ENCODE results near the gene PPP1R16B. TPM values are rescaled to one million over a fixed set of nuclear protein-coding genes. Genes with fewer than 3 reads are reported as not detected.
"Not testable (repeated sequence)": the region's sequence is repeated elsewhere in the genome, so short reads cannot be mapped to it uniquely, and the experiment has no call there.

PPP1R16B gene
- total and polyA plus RNA-seq, 4 donors: 22.0 to 55.2 (median 37.8) TPM

DNA sequence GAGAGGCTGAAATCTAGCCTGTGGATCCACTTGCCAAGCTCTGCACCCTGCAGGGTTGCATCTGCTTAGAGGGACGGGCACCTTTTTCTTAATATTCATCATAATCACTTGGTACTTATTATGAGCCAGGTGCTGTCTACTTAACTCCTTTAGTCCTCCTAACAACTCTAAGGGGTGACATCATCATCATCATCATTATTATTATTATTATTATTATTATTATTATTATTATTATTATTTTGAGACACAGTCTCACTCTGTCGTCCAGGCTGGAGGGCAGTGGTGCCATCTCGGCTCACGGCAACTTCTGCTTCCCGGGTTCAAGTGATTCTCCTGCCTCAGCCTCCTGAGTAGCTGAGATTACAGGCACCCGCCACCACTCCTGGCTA lies 8.1 kb downstream of the PPP1R16B start:
- peaks cover 18% of the 10 kb centered on the region for H3K4me1 ChIP-seq (ENCODE audit: control insufficient read depth, insufficient read depth, low read length)
- not testable (repeated sequence) for H3K27ac ChIP-seq (ENCODE audit: low read depth, low read length); H3K9me3 ChIP-seq (ENCODE audit: control insufficient read depth, insufficient read depth, low read length); H3K4me3 ChIP-seq (ENCODE audit: low read depth, low read length); H3K27me3 ChIP-seq (ENCODE audit: control insufficient read depth, insufficient read depth, low read length); DNase-seq (ENCODE audit: low read depth in 4 of 6, low spot score in 6 of 6); H3K36me3 ChIP-seq (ENCODE audit: control insufficient read depth, insufficient read depth, low read length)
- no CpG with 5 or more reads among the region's 6 CpGs for WGBS (ENCODE audit: insufficient coverage)

DNA sequence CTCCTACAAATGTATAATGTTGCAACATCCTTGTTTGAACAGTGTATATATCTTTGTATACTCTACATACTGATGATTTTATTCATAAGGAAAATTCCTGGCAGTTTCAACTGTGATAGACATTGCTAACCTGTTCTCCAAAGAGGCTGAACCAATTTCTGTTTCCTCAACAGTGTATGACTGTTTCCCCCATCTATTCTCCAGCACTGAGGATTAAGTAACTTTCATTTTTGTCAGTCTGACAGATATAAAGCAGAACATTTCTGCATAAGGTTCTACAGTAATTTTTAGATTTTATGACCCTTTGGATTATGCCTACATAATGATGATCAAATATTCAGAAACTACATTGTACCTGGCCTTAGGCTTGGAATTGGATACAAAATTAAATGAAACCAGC lies 9.9 kb downstream of the PPP1R16B start:
- Histone ChIP-seq H3K4me1 (ENCODE audit: control insufficient read depth, insufficient read depth, low read length) (peaks cover 3% of the 10 kb centered on the region), H3K27me3 (ENCODE audit: control insufficient read depth, insufficient read depth, low read length) (no peaks in the 10 kb centered on the region), H3K27ac (ENCODE audit: low read depth, low read length) (no peak overlapping the region), H3K9me3 (ENCODE audit: control insufficient read depth, insufficient read depth, low read length) (no peaks in the 10 kb centered on the region), H3K4me3 (ENCODE audit: low read depth, low read length) (no peak overlapping the region), H3K36me3 (ENCODE audit: control insufficient read depth, insufficient read depth, low read length) (no peaks in the 10 kb centered on the region)
- DNase-seq (ENCODE audit: low read depth in 4 of 6, low spot score in 6 of 6): no peak

DNA sequence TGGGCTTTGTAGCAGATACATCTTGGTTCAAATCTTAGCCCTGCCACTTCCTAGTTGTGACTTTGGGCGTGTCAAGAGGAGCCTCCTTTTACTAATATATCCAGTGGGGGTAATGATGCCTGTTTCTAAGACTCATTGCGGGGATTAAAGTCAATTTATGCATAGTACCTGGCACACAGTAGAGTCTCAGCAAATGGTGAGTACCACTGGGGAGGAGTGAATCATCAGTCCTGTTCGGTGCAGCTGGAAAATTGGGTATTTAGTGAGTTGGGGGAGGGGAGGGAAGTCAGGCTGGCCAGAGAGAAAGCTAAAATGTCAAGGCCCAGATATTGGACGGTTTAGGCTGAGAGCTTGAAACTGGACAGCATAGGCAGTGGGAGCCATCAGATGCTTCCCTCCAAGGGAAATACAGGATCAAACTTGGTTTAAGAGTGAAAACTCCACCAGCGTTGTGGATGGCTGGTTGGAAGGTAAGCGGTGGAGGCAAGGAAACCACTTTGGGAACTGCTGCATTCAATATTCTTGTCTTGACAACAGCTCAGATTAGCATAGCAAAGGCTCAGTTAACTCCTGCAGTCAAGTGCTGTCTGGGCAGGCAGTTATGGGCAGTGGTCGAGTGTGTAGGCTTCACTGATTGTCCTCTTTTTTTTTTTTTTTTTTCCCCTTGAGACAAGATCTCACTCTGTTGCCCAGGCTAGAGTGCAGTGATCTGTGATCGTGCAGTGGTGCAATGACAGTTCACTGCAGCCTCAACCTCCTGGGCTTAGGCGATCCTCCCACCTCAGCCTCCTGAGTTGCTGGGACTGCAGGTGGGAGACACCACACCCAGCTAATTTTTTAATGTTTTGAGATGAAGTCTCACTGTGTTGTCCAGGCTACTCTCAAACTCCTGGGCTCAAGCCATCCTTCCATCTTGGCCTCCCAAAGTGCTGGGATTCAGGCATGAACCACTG lies 12.9 kb downstream of the PPP1R16B start:
- H3K4me3 ChIP-seq (ENCODE audit: low read depth, low read length): no peak overlapping the region
- no peaks in the 10 kb centered on the region for H3K36me3 ChIP-seq (ENCODE audit: control insufficient read depth, insufficient read depth, low read length)
- H3K4me1 ChIP-seq (ENCODE audit: control insufficient read depth, insufficient read depth, low read length): peaks cover 3% of the 10 kb centered on the region
- no peaks in the 10 kb centered on the region for H3K27me3 ChIP-seq (ENCODE audit: control insufficient read depth, insufficient read depth, low read length)
- DNase-seq (ENCODE audit: low read depth in 4 of 6, low spot score in 6 of 6): no peak
- WGBS (ENCODE audit: insufficient coverage): 93% methylated on average over 3 of the region's 9 CpGs
- no peak overlapping the region for H3K27ac ChIP-seq (ENCODE audit: low read depth, low read length)
- no peaks in the 10 kb centered on the region for H3K9me3 ChIP-seq (ENCODE audit: control insufficient read depth, insufficient read depth, low read length)

DNA sequence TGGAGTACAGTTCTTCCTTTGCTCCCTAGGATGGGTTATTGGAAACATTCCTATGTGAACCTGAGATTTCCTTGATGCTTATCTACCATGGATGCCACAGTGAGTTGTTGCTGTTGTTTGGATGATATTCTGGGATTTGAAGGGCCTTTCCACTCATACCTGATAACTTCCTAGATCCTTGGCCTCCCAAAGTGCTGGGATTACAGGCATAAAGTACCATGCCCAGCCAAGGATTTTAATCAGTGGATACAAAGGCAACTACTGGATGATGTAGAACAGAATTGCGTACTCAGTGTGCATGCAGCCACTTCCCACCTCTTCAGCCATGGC lies 20.0 kb downstream of the PPP1R16B start:
- Histone ChIP-seq H3K27me3 (ENCODE audit: control insufficient read depth, insufficient read depth, low read length) (no peaks in the 10 kb centered on the region), H3K4me3 (ENCODE audit: low read depth, low read length) (no peak overlapping the region), H3K36me3 (ENCODE audit: control insufficient read depth, insufficient read depth, low read length) (peaks cover 5% of the 10 kb centered on the region), H3K27ac (ENCODE audit: low read depth, low read length) (no peak overlapping the region), H3K4me1 (ENCODE audit: control insufficient read depth, insufficient read depth, low read length) (no peaks in the 10 kb centered on the region), H3K9me3 (ENCODE audit: control insufficient read depth, insufficient read depth, low read length) (no peaks in the 10 kb centered on the region)
- 100% methylated on average over 1 of the region's 1 CpG for WGBS (ENCODE audit: insufficient coverage)
- no peak for DNase-seq (ENCODE audit: low read depth in 4 of 6, low spot score in 6 of 6)

DNA sequence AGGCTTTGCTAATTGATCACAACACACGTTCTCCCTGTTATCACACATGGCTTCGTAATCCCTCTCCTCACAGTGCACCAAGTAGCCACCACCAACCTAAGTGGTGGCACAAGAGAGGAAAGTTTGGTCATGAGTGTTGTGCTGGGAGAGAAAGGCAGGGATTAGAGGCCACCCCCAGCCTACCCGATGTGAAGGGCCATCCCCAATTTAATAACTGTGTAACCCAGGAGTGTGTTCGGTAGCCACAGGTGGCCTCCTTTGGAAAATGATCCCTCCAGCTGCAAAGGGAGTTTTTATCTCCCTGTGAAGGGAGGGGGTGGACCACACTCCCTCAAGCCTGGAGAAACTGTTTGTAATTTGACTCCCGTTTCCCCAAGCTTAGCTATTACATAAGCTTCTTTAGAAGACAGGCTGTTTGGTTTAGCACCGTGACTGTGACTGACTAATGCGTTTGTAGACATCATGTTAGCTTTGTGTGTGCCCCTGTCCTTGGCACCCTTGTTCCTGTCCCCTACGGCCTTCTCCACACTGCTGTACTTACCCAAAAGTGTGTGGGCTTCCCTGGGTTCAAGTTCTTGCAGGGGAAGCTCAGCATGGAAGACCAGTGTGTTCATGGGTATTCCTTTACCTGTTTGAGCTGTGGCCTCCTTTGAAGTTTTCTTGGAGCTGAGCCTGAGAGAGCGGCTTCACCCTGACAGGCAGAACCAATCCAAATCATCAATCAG lies 20.6 kb downstream of the PPP1R16B start:
- Histone ChIP-seq H3K9me3 (ENCODE audit: control insufficient read depth, insufficient read depth, low read length) (no peaks in the 10 kb centered on the region), H3K4me1 (ENCODE audit: control insufficient read depth, insufficient read depth, low read length) (peaks cover 3% of the 10 kb centered on the region), H3K27ac (ENCODE audit: low read depth, low read length) (no peak overlapping the region), H3K27me3 (ENCODE audit: control insufficient read depth, insufficient read depth, low read length) (no peaks in the 10 kb centered on the region), H3K36me3 (ENCODE audit: control insufficient read depth, insufficient read depth, low read length) (peaks cover 7% of the 10 kb centered on the region), H3K4me3 (ENCODE audit: low read depth, low read length) (no peak overlapping the region)
- WGBS (ENCODE audit: insufficient coverage): 18% methylated on average over 4 of the region's 9 CpGs
- no peak for DNase-seq (ENCODE audit: low read depth in 4 of 6, low spot score in 6 of 6)

DNA sequence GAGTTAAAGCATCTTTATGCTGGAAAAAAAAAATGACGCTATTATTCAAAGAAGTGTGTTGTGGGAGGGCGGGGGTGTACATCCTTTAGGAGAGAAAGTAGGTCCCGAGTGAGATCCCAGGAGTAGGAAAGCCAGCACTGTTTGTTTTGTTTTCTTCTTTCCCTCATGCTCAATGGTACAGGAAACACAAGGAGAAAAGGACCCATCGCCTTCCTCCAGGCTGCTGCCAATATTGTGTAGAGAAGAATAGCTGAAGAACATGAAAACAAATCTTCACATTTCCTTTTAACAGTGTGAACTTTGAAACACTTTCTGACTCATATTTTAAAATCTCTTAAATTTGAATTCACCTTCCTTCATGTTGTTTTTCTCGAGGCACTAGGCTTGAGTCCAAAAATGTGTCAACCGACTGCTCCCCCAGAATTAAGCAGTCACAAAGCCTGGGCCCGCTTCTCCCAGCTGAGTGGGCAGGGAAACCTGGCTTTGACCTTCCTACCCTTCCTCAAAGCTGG lies 22.3 kb downstream of the PPP1R16B start:
- no peak for DNase-seq (ENCODE audit: low read depth in 4 of 6, low spot score in 6 of 6)
- H3K9me3 ChIP-seq (ENCODE audit: control insufficient read depth, insufficient read depth, low read length): no peaks in the 10 kb centered on the region
- H3K36me3 ChIP-seq (ENCODE audit: control insufficient read depth, insufficient read depth, low read length): peaks cover 9% of the 10 kb centered on the region
- H3K4me3 ChIP-seq (ENCODE audit: low read depth, low read length): no peak overlapping the region
- H3K27ac ChIP-seq (ENCODE audit: low read depth, low read length): no peak overlapping the region
- H3K27me3 ChIP-seq (ENCODE audit: control insufficient read depth, insufficient read depth, low read length): no peaks in the 10 kb centered on the region
- H3K4me1 ChIP-seq (ENCODE audit: control insufficient read depth, insufficient read depth, low read length): peaks cover 5% of the 10 kb centered on the region
- WGBS (ENCODE audit: insufficient coverage): 70% methylated on average over 4 of the region's 7 CpGs

DNA sequence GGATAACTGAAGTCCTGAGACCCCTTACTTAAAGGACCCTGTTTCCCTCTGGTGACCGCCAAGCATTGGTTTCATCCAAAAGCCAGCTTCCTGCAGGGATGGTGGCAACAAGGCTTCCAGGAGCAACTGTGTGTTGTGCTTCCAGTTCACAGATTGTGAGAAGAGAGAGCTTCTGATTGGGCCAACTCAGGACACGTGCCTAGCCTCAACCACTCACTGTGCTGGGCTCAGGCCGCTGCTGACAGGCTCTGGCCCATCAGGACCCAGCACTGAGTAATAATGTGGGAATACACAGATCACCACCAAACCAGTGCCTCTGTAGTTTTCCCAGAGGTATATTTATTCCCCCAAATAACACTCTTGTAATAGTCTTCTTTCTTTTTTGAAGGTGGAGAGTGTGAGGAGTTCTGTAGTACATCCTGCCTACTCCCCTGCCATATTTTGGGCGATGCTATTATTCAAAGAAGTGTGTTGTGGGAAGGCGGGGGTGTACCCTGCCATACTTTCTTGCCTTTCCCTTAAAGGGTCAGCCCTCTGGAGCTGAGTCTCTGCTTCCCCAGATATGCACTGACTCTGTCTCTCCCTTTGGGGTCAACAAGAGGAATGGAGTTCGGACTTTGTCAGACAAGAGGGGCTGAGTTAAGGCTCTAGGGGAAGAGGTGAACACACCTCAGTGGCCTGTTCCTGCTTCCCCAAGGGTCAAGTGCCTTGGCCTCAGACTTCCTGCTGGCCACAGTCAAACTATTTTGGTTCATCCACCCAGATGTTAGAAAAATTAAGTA lies 23.2 kb downstream of the PPP1R16B start:
- peaks cover 9% of the 10 kb centered on the region for H3K36me3 ChIP-seq (ENCODE audit: control insufficient read depth, insufficient read depth, low read length)
- H3K4me3 ChIP-seq (ENCODE audit: low read depth, low read length): no peak overlapping the region
- no peaks in the 10 kb centered on the region for H3K9me3 ChIP-seq (ENCODE audit: control insufficient read depth, insufficient read depth, low read length)
- H3K27me3 ChIP-seq (ENCODE audit: control insufficient read depth, insufficient read depth, low read length): no peaks in the 10 kb centered on the region
- 50% methylated on average over 1 of the region's 6 CpGs for WGBS (ENCODE audit: insufficient coverage)
- peaks cover 5% of the 10 kb centered on the region for H3K4me1 ChIP-seq (ENCODE audit: control insufficient read depth, insufficient read depth, low read length)
- no peak overlapping the region for H3K27ac ChIP-seq (ENCODE audit: low read depth, low read length)
- DNase-seq (ENCODE audit: low read depth in 4 of 6, low spot score in 6 of 6): no peak

DNA sequence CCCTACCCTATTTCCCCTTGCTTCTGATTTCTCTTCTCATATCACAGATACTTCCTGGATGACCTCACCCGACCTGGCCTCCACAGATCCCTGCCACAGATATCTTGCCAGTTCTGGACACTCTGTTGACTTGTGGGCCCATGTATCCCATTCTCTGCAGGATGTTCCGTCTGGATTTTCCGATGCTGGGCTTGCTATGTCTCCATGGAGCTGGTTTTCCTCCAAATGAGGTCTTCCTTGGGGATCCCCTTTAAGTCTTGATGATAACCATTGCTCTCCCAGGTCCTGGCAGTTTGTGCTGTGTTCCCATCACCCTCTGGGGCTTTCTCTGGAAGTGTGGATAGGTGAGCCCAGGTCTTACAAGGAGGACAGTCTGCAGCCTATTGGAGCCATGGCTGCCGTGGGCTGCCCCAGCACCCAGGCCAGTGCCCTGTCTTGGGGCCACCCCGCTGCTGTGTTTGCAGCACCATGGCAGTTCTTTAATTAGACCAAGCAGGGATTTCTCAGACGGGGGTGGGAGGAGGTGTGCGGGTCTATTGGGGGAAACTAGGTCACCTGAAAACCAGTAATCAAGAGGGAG lies 23.9 kb downstream of the PPP1R16B start:
- peaks cover 9% of the 10 kb centered on the region for H3K36me3 ChIP-seq (ENCODE audit: control insufficient read depth, insufficient read depth, low read length)
- H3K27ac ChIP-seq (ENCODE audit: low read depth, low read length): no peak overlapping the region
- H3K4me1 ChIP-seq (ENCODE audit: control insufficient read depth, insufficient read depth, low read length): peaks cover 5% of the 10 kb centered on the region
- H3K4me3 ChIP-seq (ENCODE audit: low read depth, low read length): no peak overlapping the region
- no peaks in the 10 kb centered on the region for H3K27me3 ChIP-seq (ENCODE audit: control insufficient read depth, insufficient read depth, low read length)
- WGBS (ENCODE audit: insufficient coverage): 86% methylated on average over 7 of the region's 7 CpGs
- H3K9me3 ChIP-seq (ENCODE audit: control insufficient read depth, insufficient read depth, low read length): no peaks in the 10 kb centered on the region
- no peak for DNase-seq (ENCODE audit: low read depth in 4 of 6, low spot score in 6 of 6)

DNA sequence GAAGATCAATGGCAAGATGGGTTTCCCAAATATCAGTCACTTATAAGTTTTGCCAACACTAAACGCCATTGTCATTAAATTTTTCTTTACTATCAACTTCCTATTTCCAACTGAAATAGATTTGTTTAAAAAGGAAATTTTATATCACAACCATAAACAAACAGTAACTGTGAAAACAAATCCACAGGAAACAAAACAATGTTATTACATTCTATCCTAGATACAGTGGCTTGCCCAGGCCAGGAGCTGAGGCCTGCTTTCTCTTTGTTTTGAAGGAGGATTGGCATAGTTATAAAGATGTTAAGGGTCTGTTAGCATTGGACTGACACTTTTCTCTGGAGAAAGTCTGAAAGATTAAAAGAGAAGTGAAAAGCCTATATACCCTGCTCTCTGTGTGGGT lies 24.9 kb downstream of the PPP1R16B start:
- Histone ChIP-seq H3K4me1 (ENCODE audit: control insufficient read depth, insufficient read depth, low read length) (peaks cover 5% of the 10 kb centered on the region), H3K27ac (ENCODE audit: low read depth, low read length) (no peak overlapping the region), H3K4me3 (ENCODE audit: low read depth, low read length) (no peak overlapping the region), H3K9me3 (ENCODE audit: control insufficient read depth, insufficient read depth, low read length) (no peaks in the 10 kb centered on the region), H3K36me3 (ENCODE audit: control insufficient read depth, insufficient read depth, low read length) (peaks cover 9% of the 10 kb centered on the region), H3K27me3 (ENCODE audit: control insufficient read depth, insufficient read depth, low read length) (no peaks in the 10 kb centered on the region)
- no peak for DNase-seq (ENCODE audit: low read depth in 4 of 6, low spot score in 6 of 6)
- WGBS (ENCODE audit: insufficient coverage): no CpG with 5 or more reads among the region's 1 CpG
